Gastroesophageal sphincter (tissue), 3 donors: Measurements from ENCODE around the gene LSG1.

Experiments used
- POLR2A ChIP-seq, 2 donors: fragments of 450-650 bp; IDR thresholded peaks; one replicate each; pipeline ENCODE4 v1.6.1; 2017; ENCODE audit warnings: antibody characterized with exemption in 2 of 2, mild to moderate bottlenecking in 2 of 2, moderate library complexity in 1 of 2
- POLR2AphosphoS5 ChIP-seq: sonication (generic); formaldehyde crosslinking; IDR thresholded peaks from one replicate; pipeline ENCODE4 v1.6.1; 2017; ENCODE audit warnings: antibody characterized with exemption
- TF ChIP-seq, protein P1 (sequence below), 4 experiments: fragments of 200-600 bp in 2 of 4; fragments of 450-650 bp in 2 of 4; sonication (generic) in 1 of 4; IDR thresholded peaks; one replicate each; pipeline ENCODE4 v1.5.1; 2017 to 2019; ENCODE audit warnings: antibody characterized with exemption in 4 of 4, mild to moderate bottlenecking in 2 of 4, moderate library complexity in 2 of 4

DNA sequence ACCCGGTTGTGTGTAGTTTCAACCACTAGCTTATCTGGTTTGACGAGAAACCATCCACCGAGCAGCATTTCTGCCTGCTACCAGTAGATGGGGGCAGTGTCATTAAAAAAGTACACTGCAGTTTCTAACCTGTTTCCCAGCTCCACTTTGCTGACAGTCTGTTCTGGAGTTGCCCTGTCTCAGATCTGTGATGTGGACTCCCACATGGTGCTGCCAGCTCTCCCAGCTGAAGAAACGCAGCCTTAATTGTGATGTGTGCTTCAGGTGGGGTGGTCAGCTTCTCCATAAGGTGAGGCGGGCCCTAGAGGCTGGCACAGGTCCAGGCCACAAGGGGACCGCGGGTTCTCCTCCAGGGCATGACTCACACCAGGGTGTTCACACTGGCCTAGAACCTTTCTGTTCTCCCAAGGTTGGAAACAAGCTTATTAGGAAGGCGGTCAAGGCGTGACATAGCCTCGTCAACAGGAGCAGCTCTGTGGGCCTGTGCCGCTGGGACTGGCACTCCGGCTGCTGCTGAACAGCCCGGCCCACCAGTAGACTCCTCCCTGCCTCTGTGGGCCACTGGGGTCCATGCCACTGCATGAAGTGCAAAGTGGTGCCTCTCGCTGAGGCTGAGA is 10.8 kb upstream of the LSG1 start:
- TF ChIP-seq, protein P1, sequence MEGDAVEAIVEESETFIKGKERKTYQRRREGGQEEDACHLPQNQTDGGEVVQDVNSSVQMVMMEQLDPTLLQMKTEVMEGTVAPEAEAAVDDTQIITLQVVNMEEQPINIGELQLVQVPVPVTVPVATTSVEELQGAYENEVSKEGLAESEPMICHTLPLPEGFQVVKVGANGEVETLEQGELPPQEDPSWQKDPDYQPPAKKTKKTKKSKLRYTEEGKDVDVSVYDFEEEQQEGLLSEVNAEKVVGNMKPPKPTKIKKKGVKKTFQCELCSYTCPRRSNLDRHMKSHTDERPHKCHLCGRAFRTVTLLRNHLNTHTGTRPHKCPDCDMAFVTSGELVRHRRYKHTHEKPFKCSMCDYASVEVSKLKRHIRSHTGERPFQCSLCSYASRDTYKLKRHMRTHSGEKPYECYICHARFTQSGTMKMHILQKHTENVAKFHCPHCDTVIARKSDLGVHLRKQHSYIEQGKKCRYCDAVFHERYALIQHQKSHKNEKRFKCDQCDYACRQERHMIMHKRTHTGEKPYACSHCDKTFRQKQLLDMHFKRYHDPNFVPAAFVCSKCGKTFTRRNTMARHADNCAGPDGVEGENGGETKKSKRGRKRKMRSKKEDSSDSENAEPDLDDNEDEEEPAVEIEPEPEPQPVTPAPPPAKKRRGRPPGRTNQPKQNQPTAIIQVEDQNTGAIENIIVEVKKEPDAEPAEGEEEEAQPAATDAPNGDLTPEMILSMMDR (IDR thresholded peaks at IDR 0.05): peak; percentile 72 to 95 (median 88)
- peak; percentile 16 for TF ChIP-seq POLR2AphosphoS5
- TF ChIP-seq POLR2A (IDR thresholded peaks at IDR 0.05): no peak
